IMR-90 (cell line): ENCODE data around the gene PRODH2. TPM values are rescaled to one million over a fixed set of nuclear protein-coding genes. Genes with fewer than 3 reads are reported as not detected.

Experiments
- ATAC-seq: fragments of 200-7000 bp; cut with Tn5 transposase; 2 replicates; pipeline ENCODE4 v1.9.1; 2020; ENCODE audit warnings: low read depth, mild to moderate bottlenecking, moderate library complexity
- BruUV-seq: library from RNA; stranded (reverse); fragments of 400-500 nt; replicated peaks from 2 replicates; lab custom pipeline; 2021; lab: Mats Ljungman, UMichigan
- CTCF ChIA-PET: fragments of 300-600 bp; formaldehyde crosslinking; extraction: SDS; loops from one replicate; lab custom pipeline; 2021; ENCODE audit warnings: antibody characterized with exemption; lab: Yijun Ruan, JAX
- POLR2A ChIA-PET: fragments of 300-600 bp; sonication (Branson Sonifier 250); formaldehyde crosslinking; loops from one replicate; lab custom pipeline; 2022; ENCODE audit warnings: antibody characterized with exemption; ENCODE audit not compliant: unreplicated experiment; lab: Charles Lee
- DNase-seq: peaks from one replicate; pipeline ENCODE4 v3.0.0; 2013
- H2AFZ ChIP-seq: replicated peaks from 2 replicates; pipeline ENCODE3; 2013; ENCODE audit warnings: low read length, mild to moderate bottlenecking; ENCODE audit not compliant: poor library complexity
- H2AK5ac ChIP-seq: 2 replicates; pipeline ENCODE4 v1.6.1; 2013; ENCODE audit warnings: low read depth, low read length, inconsistent platforms
- H2AK9ac ChIP-seq: replicated peaks from 2 replicates; pipeline ENCODE3; 2013; ENCODE audit warnings: mild to moderate bottlenecking, low read depth, low read length, moderate library complexity; ENCODE audit not compliant: poor library complexity
- H2BK120ac ChIP-seq: 2 replicates; pipeline ENCODE4 v1.6.1; 2013; ENCODE audit warnings: low read depth, low read length, inconsistent platforms
- H2BK15ac ChIP-seq: 3 replicates; pipeline ENCODE4 v1.6.1; 2013; ENCODE audit warnings: low read depth, low read length, inconsistent platforms
- H2BK20ac ChIP-seq: 2 replicates; pipeline ENCODE4 v1.6.1; 2013; ENCODE audit warnings: low read depth, mild to moderate bottlenecking, inconsistent platforms, low read length, moderate library complexity
- H2BK5ac ChIP-seq: 2 replicates; pipeline ENCODE4 v1.6.1; 2013; ENCODE audit warnings: mild to moderate bottlenecking, low read depth, low read length, inconsistent platforms; ENCODE audit not compliant: poor library complexity, severe bottlenecking
- H3K14ac ChIP-seq: replicated peaks from 2 replicates; pipeline ENCODE4 v1.6.1; 2013; ENCODE audit warnings: low read depth, low read length, inconsistent platforms
- H3K18ac ChIP-seq: 2 replicates; pipeline ENCODE4 v1.6.1; 2013; ENCODE audit warnings: low read depth, low read length, control low read depth
- H3K23ac ChIP-seq: 2 replicates; pipeline ENCODE4 v1.6.1; 2013; ENCODE audit warnings: low read depth, low read length, inconsistent platforms
- H3K27ac ChIP-seq: 2 replicates; pipeline ENCODE4 v1.5.1; 2013; ENCODE audit warnings: mild to moderate bottlenecking, control low read depth, low read length; ENCODE audit not compliant: insufficient read depth
- H3K27me3 ChIP-seq: 2 replicates; pipeline ENCODE4 v1.6.1; 2013; ENCODE audit warnings: low read length; ENCODE audit not compliant: control insufficient read depth, insufficient read depth
- H3K36me3 ChIP-seq: 2 replicates; pipeline ENCODE4 v1.6.1; 2013; ENCODE audit warnings: low read length, mixed read lengths; ENCODE audit not compliant: control insufficient read depth, insufficient read depth
- H3K4ac ChIP-seq: 2 replicates; pipeline ENCODE4 v1.6.1; 2013; ENCODE audit warnings: low read depth, low read length, inconsistent platforms
- H3K4me1 ChIP-seq: 2 replicates; pipeline ENCODE4 v1.6.1; 2013; ENCODE audit warnings: low read length, mixed read lengths; ENCODE audit not compliant: control insufficient read depth, insufficient read depth
- H3K4me2 ChIP-seq: 2 replicates; pipeline ENCODE4 v1.6.1; 2013; ENCODE audit warnings: low read depth, mild to moderate bottlenecking, control low read depth, low read length, moderate library complexity
- H3K4me3 ChIP-seq: 2 replicates; pipeline ENCODE4 v1.5.1; 2013; ENCODE audit warnings: low read depth, mild to moderate bottlenecking, control low read depth, low read length, moderate library complexity; ENCODE audit not compliant: insufficient read depth
- H3K56ac ChIP-seq: 2 replicates; pipeline ENCODE4 v1.6.1; 2013; ENCODE audit warnings: low read length, inconsistent platforms; ENCODE audit not compliant: insufficient read depth; ENCODE audit errors: extremely low read depth
- H3K79me1 ChIP-seq, 2 experiments: 2 replicates each; pipeline ENCODE4 v1.6.1; 2013; ENCODE audit warnings: low read length in 2 of 2, inconsistent platforms in 1 of 2, low read depth in 1 of 2
- H3K9ac ChIP-seq: 2 replicates; pipeline ENCODE4 v1.6.1; 2013; ENCODE audit warnings: low read depth, low read length, control low read depth
- H3K9me1 ChIP-seq: 2 replicates; pipeline ENCODE4 v1.6.1; 2013; ENCODE audit warnings: low read length, inconsistent platforms; ENCODE audit not compliant: insufficient read depth
- H3K9me3 ChIP-seq: 2 replicates; pipeline ENCODE4 v1.6.1; 2013; ENCODE audit warnings: low read length; ENCODE audit not compliant: control insufficient read depth, insufficient read depth
- H4K20me1 ChIP-seq: 2 replicates; pipeline ENCODE4 v1.6.1; 2013; ENCODE audit warnings: low read length, inconsistent platforms; ENCODE audit not compliant: insufficient read depth
- H4K5ac ChIP-seq: 2 replicates; pipeline ENCODE4 v1.6.1; 2013; ENCODE audit warnings: mild to moderate bottlenecking, low read depth, low read length, control low read depth
- H4K8ac ChIP-seq, 2 experiments: 2 replicates each; pipeline ENCODE4 v1.6.1; 2013; ENCODE audit warnings: low read depth in 2 of 2, low read length in 2 of 2, control low read depth in 1 of 2, inconsistent platforms in 1 of 2
- H4K91ac ChIP-seq: 2 replicates; pipeline ENCODE4 v1.6.1; 2013; ENCODE audit warnings: low read depth, low read length, inconsistent platforms; ENCODE audit not compliant: insufficient read depth
- CHD1 ChIP-seq: IDR thresholded peaks from 2 replicates; pipeline ENCODE4 v1.6.1; 2012; ENCODE audit warnings: low read depth, low read length, improper control_type of control experiment
- CTCF ChIP-seq: conservative IDR thresholded peaks from 2 replicates; pipeline ENCODE4 v1.5.1; 2012; ENCODE audit warnings: mild to moderate bottlenecking, low read depth, low read length, improper control_type of control experiment
- FOS ChIP-seq: fragments of 150-350 bp; IDR thresholded peaks from 2 replicates; pipeline ENCODE4 v1.6.1; 2016; ENCODE audit warnings: low read depth, low read length
- MAFK ChIP-seq: IDR thresholded peaks from 2 replicates; pipeline ENCODE4 v1.6.1; 2012; ENCODE audit warnings: low read depth, low read length, improper control_type of control experiment
- NFE2L2 ChIP-seq: fragments of 150-350 bp; IDR thresholded peaks from 2 replicates; pipeline ENCODE4 v1.6.1; 2016; ENCODE audit warnings: low read depth, mild to moderate bottlenecking, low read length
- RAD21 ChIP-seq: IDR thresholded peaks from 2 replicates; pipeline ENCODE4 v1.6.1; 2012; ENCODE audit warnings: low read length, improper control_type of control experiment
- RCOR1 ChIP-seq: IDR thresholded peaks from 2 replicates; pipeline ENCODE4 v1.6.1; 2012; ENCODE audit warnings: mild to moderate bottlenecking, low read length, improper control_type of control experiment; ENCODE audit not compliant: insufficient replicate concordance
- RFX5 ChIP-seq: IDR thresholded peaks from 2 replicates; pipeline ENCODE4 v1.8.0; 2012; ENCODE audit warnings: low read depth, mild to moderate bottlenecking, low read length, moderate library complexity
- SMC3 ChIP-seq: fragments of 150-350 bp; IDR thresholded peaks from 2 replicates; pipeline ENCODE4 v1.6.1; 2016; ENCODE audit warnings: low read depth, mild to moderate bottlenecking, antibody characterized with exemption, low read length, moderate library complexity
- WGBS, 2 experiments: methylation state at CpG; one replicate each; pipeline versions ENCODE4 v1.1.5 to v1.1.7; 2013; ENCODE audit warnings: missing lambda C conversion rate in 2 of 2; ENCODE audit not compliant: insufficient read length in 1 of 2; ENCODE audit errors: extremely low coverage in 2 of 2; 5-methylcytosine and 5-hydroxymethylcytosine counted together
- dilution Hi-C: fragments of 300-500 bp; cut with HindIII; formaldehyde crosslinking; loops from one replicate; pipeline ENCODE4 v1.14.3; 2018; ENCODE audit warnings: low sequenced_read_pairs; ENCODE audit not compliant: unreplicated experiment
- in situ Hi-C: fragments of 300-500 bp; cut with MboI; formaldehyde crosslinking; loops from 3 replicates; pipeline ENCODE4 v1.14.3; 2019; ENCODE audit warnings: low sequenced_read_pairs, inconsistent platforms, mixed read lengths
- intact Hi-C: fragments of 100-400 bp; cut with micrococcal nuclease; formaldehyde crosslinking; loops from 2 replicates; pipeline ENCODE4 v1.10.0; 2022
- polyA plus RNA-seq, 3 experiments: library from polyadenylated mRNA; depleted of rRNA; stranded (reverse); fragments of >200 nt; gene quantifications; 2 replicates each; pipeline ENCODE4 v1.2.3, GENCODE V29; 2012; ENCODE audit warnings: low replicate concordance in 1 of 3
- total RNA-seq: library from RNA; depleted of rRNA; stranded (reverse); fragments of >200 nt; gene quantifications from 2 replicates; pipeline ENCODE4 v1.2.3, GENCODE V29; 2012

Gene PRODH2
- total and polyA plus RNA-seq, 2 of the 4 experiments (the other 2 are of a cell fraction) = not detected

- no peak for TF ChIP-seq FOS
These were observed 27.9 kb downstream of the PRODH2 start (continued) for GRCh38 chr19:35784503-35785338.

DNA sequence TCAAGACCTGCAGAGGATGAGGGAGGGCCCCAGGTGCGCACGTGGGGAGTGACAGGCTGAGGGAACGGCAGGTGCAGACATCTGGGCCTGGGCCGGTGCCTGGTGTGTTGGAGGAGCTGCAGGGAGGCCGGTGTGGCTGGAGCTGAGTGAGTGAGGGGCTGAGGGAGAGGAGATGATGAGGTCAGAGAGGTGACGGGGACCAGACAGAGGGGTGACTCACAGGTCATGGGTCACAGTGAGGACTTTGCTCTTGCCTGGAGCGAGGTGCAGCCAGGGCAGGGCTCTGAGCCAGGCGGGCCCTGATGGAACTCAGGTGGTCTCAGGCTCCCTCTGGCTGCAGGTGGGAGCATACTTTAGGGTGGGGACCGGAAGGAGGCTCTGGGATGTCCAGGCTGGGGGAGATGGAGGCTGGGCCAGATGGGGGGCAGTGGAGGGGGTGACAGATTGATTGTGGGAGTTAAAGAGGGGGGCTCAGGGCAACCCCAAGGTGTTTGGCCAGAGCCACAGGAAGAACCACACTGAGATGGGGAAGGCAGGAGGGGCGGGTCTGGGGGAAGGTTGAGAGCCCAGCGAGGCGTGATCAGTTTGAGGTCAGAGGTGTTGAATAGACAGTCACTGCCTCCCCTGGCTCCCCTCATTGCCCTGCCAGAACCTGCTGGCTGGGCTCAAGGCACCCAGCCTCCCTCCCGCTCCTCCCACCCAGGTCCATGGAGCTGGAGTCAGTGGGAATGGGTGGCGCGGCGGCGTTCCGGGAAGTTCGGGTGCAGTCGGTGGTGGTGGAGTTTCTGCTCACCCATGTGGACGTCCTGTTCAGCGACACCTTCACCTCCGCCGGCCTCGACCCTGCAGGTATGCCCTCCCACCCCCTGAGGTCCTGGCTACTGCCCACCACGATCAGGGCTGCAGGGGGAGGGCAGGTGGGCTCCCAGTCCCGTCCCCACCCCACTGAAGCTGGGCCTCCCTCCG lies 28.9 kb downstream of the PRODH2 start:
- Histone ChIP-seq H3K27ac (no peak overlapping the region), H2AK5ac (no peak overlapping the region), H3K79me1 (no peaks in the 10 kb centered on the region), H2BK120ac (no peak overlapping the region), H3K27me3 (no peaks in the 10 kb centered on the region), H2AFZ (no peak overlapping the region), H2BK5ac (no peak overlapping the region), H3K4me2 (no peak overlapping the region), H2BK20ac (no peak overlapping the region), H3K18ac (no peak overlapping the region), H4K20me1 (no peaks in the 10 kb centered on the region), H3K4me1 (no peaks in the 10 kb centered on the region), H3K36me3 (peaks cover 14% of the 10 kb centered on the region), H4K91ac (no peak overlapping the region), H2BK15ac (no peak overlapping the region), H3K9me1 (no peaks in the 10 kb centered on the region), H2AK9ac (no peak overlapping the region), H4K8ac (no peak overlapping the region), H3K4ac (no peak overlapping the region), H3K9ac (no peak overlapping the region), H3K4me3 (no peak overlapping the region), H3K14ac (no peak overlapping the region), H3K56ac (no peak overlapping the region), H4K5ac (no peak overlapping the region), H3K9me3 (no peaks in the 10 kb centered on the region), H3K23ac (no peak overlapping the region)
- ChIA-PET CTCF (no interaction called here), POLR2A (no interaction called here)
- no peak for ATAC-seq
- in situ Hi-C loops = no loop called here
- dilution Hi-C loops = no loop called here
- TF ChIP-seq NFE2L2 (no peak), RAD21 (no peak), SMC3 (no peak), FOS (no peak), CTCF (no peak), CHD1 (no peak), MAFK (no peak), RCOR1 (no peak), RFX5 (no peak)
- intact Hi-C loops = no loop called here
- WGBS, 2 experiments = 66% methylated on average over 10 of the region's 28 CpGs; no CpG with 5 or more reads in 1 of the 2 experiments
- no TSS peak for BruUV-seq
- no peak for DNase-seq
